ENCODE measurements around the gene SRRM3. TPM values are rescaled to one million over a fixed set of nuclear protein-coding genes. Genes with fewer than 3 reads are reported as not detected.
"Not testable (repeated sequence)": the region's sequence is repeated elsewhere in the genome, so short reads cannot be mapped to it uniquely, and the experiment has no call there.

The SRRM3 gene
- polyA plus RNA-seq, 6 donors from 2014 or later, result not detected

DNA sequence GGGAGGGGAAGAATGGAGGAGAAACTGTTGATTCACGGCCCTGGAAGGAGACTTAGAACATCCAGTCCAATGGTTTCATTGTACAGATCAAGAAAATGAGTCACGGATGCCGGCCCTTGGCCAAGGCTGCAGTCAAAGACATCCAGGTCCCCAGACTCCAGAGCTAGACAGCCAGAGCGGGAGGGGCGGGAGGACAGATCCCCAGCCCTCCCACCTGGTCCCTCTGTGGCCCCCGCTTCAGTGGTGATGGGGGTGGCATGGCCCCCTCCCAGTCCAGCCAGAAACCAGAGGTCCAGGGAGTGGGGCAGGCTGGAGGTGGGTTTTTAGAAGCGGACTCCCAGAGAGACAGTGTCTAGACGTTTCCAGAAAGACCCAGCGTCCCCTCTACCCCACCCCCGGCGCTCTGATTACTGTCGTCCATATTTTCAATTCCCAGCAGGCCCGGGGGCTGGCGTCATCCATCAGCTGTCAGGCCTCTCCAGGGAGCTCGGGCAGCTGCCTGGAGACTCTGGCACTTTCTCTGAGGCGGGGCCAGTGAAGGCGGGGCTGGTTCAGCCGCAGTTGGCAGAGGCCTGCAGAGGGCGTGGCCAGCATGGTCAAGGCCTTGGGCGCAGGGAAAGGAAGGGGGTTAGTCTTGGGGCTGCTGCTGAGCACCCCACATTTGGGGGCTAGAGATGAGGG lies 92.8 kb downstream of the SRRM3 start:
- Mint-ChIP-seq H3K4me1 (peaks cover 7 to 13% (median 9%) of the 10 kb centered on the region in 3 donors), H3K4me3 (peak overlapping the region in 1 of 8 donors; percentile 55), H3K27me3 (peaks cover 4 to 33% (median 15%) of the 10 kb centered on the region in 3 donors), H3K9me3 (no peaks in the 10 kb centered on the region), H3K27ac (peak overlapping the region in 1 of 6 donors; percentile 76), H3K36me3 (no peaks in the 10 kb centered on the region)
- DNase-seq, result peak; percentile 9
- ATAC-seq (ENCODE audit: low read depth in 2 of 2), result peak; percentile 55 to 66

DNA sequence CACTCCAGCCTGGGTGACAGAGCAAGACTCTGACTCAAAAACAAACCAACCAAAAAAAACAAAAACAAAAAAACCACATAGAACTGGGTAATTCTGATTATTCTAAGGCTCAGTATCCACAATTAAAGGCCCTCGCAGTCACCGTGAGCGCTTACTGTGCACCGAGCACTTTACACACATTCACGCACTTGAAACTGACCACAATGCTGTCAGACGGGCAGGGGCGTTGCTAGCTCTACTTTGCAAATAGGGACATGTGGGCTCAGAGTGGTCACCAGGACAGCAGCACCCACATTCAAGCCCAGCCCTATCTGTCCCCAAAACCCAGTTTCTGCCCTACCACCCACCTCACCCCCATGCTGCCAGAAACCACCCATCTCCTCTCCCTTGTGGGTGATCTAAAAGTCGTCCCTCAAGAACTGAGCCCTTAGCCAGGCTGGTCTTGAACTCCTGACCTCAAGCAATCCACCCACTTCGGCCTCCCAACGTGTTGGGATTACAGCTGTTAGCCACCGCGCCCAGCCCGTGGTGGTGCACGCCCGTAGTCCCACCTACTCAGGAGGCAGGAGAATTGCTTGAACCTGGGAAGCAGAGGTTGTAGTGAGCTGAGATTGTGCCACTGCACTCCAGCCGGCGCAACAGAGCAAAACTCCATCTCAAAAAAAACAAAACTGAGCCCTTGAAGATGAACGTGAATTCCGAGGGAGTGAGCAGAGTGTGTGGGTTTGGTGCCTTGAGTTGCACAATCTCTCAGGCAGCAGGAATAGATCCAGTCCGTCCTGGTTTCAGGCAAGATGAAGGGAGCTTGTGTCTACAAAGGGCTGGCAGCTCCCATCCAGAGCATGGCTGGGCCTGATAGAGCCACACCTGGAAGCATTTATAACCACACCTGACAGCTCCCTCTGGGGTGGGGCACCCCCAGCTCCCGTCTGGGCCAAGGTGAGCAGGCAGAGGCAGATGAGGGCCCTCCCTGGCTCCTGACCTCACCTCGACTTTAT lies 95.3 kb downstream of the SRRM3 start:
- H3K4me3 Mint-ChIP-seq, result peak overlapping the region in 1 of 8 donors; percentile 42

DNA sequence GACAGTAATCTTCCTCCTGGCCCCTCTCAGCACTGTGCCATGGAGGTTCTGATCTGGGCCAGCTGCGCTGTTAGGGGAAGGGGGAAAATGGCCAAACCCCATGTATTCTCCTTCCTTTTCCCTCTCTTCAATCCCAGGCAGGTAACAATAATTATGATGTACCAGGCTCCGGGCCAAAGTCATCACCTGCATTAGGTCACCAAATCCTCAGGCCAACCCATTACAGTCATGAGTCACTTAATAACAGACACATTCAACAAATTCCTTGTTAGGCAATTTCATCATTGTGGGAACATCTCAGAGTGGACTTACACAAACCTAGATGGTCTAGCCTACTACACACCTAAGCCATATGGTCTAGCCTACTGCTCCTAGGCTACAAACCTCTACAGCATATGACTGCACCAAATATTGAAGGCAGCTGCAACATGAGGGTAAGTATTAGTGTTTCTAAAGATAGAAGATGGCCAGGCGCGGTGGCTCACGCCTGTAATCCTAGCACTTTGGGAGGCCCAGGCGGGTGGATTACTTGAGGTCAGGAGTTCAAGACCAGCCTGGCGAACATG lies 98.6 kb downstream of the SRRM3 start:
- ATAC-seq (ENCODE audit: low read depth in 2 of 2), result no peak
- Mint-ChIP-seq H3K27me3 (peaks cover 0 to 5% (median 0%) of the 10 kb centered on the region in 3 donors), H3K4me1 (peaks cover 5 to 28% (median 20%) of the 10 kb centered on the region in 3 donors), H3K27ac (no peak overlapping the region), H3K36me3 (no peaks in the 10 kb centered on the region), H3K4me3 (peak overlapping the region in 2 of 8 donors; percentile 15 to 16), H3K9me3 (peaks cover 0 to 2% (median 0%) of the 10 kb centered on the region in 7 donors)
- no peak for DNase-seq

More for the DNA sequence above, 95.3 kb downstream of the SRRM3 start:
- no peak for ATAC-seq (ENCODE audit: low read depth in 2 of 2)
- DNase-seq, result no peak
- no peaks in the 10 kb centered on the region for H3K36me3 Mint-ChIP-seq
- peaks cover 0 to 19% (median 8%) of the 10 kb centered on the region in 3 donors for H3K27me3 Mint-ChIP-seq
- no peaks in the 10 kb centered on the region for H3K9me3 Mint-ChIP-seq
- H3K27ac Mint-ChIP-seq, result no peak overlapping the region
- H3K4me1 Mint-ChIP-seq, result peaks cover 2 to 12% (median 4%) of the 10 kb centered on the region in 3 donors

DNA sequence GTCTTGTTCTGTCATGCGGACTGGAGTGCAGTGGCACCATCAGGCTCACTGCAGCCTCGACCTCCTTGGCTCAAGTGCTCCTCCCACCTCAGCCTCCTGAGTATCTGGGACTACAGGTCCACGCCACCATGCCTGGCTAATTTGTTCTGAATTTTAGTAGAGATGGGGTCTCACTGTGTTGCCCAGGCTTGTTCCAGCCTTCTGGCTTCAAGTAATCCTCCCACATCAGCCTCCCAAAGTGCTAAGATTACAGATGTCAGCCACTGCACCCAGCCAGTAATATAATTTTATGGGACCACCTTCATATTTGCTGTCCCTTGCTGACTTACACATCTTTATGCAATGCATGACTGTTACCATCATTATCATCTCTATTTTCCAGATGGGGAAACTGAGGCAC lies 99.3 kb downstream of the SRRM3 start:
- ATAC-seq (ENCODE audit: low read depth in 2 of 2) (no peak), DNase-seq (no peak)
- H3K36me3 Mint-ChIP-seq, result no peaks in the 10 kb centered on the region
- peaks cover 0 to 2% (median 0%) of the 10 kb centered on the region in 7 donors for H3K9me3 Mint-ChIP-seq
- peak overlapping the region in 3 of 8 donors; percentile 45 to 59 (median 51) for H3K4me3 Mint-ChIP-seq
- no peak overlapping the region for H3K27ac Mint-ChIP-seq
- peaks cover 5 to 28% (median 20%) of the 10 kb centered on the region in 3 donors for H3K4me1 Mint-ChIP-seq
- peaks cover 0 to 5% (median 0%) of the 10 kb centered on the region in 3 donors for H3K27me3 Mint-ChIP-seq

DNA sequence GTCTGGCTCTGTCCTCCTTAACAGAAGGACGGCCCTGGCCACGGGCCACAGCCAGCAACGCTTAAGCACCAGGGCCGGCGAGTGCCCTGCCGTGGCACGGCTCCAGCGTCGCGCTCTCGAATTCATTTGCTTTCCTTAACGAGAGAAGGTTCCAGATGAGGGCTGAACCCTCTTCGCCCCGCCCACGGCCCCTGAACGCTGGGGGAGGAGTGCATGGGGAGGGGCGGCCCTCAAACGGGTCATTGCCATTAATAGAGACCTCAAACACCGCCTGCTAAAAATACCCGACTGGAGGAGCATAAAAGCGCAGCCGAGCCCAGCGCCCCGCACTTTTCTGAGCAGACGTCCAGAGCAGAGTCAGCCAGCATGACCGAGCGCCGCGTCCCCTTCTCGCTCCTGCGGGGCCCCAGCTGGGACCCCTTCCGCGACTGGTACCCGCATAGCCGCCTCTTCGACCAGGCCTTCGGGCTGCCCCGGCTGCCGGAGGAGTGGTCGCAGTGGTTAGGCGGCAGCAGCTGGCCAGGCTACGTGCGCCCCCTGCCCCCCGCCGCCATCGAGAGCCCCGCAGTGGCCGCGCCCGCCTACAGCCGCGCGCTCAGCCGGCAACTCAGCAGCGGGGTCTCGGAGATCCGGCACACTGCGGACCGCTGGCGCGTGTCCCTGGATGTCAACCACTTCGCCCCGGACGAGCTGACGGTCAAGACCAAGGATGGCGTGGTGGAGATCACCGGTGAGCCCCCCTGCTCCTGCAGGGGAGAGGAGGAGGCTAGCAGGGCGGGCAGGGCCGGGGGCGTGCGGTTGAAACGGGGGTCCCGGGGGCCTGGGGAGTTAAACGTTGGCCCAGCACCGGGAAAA lies 100.9 kb downstream of the SRRM3 start, which contains the start of gene HSPB1:
TSS of gene HSPB1 (plus strand) at position 327 of the 855 bp plus-strand sequence. CDS start at position 367, 40 bp downstream.
- H3K36me3 Mint-ChIP-seq, result no peaks in the 10 kb centered on the region
- no peaks in the 10 kb centered on the region for H3K27me3 Mint-ChIP-seq
- H3K4me1 Mint-ChIP-seq, result peaks cover 5 to 31% (median 20%) of the 10 kb centered on the region in 3 donors
- H3K27ac Mint-ChIP-seq, result peak within 1 kb of the TSS; percentile 83 to 97 (median 91)
- peaks cover 0 to 2% (median 0%) of the 10 kb centered on the region in 7 donors for H3K9me3 Mint-ChIP-seq
- peak within 1 kb of the TSS; percentile 84 to 96 (median 93) for H3K4me3 Mint-ChIP-seq
- DNase-seq (peak; percentile 62), ATAC-seq (ENCODE audit: low read depth in 2 of 2) (peak; percentile 73 to 76)

DNA sequence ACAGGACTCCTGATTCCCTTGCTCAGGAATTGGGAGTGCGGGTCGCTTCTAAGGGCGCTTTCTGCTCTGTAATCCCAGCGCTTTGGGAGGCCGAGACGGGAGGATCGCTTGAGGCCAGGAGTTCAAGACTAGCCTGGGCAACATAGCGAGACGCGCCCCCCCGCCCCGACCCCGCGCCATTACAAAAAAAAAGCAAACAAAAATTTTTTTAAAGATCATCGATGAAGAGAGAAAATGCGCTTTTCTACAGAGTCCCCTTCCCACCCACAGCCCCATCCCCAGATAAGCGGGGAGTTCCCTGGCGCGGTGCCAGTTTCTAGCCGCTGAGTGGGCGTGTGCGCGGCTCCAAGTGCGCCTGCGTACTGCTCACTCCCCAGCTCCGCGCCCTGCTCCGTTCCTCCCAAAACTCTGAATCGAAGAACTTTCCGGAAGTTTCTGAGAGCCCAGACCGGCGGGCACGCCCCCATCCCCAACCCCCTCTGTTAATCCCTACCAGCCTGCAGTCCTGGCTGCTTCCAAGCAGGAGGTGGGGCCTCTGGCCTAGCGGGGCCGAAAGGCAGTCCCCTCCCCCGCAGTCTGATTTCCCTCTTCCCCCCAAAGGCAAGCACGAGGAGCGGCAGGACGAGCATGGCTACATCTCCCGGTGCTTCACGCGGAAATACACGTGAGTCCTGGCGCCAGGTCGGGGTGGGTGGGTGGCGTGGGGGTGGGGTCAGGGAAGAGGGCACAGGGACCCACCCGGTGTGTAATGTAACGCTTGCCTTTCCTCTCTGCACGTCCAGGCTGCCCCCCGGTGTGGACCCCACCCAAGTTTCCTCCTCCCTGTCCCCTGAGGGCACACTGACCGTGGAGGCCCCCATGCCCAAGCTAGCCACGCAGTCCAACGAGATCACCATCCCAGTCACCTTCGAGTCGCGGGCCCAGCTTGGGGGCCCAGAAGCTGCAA lies 101.8 kb downstream of the SRRM3 start:
- DNase-seq (peak; percentile 67), ATAC-seq (ENCODE audit: low read depth in 2 of 2) (peak; percentile 65 to 71)
- peaks cover 5 to 31% (median 20%) of the 10 kb centered on the region in 3 donors for H3K4me1 Mint-ChIP-seq
- H3K36me3 Mint-ChIP-seq, result no peaks in the 10 kb centered on the region
- H3K27ac Mint-ChIP-seq, result peak overlapping the region; percentile 44 to 97 (median 87)
- H3K9me3 Mint-ChIP-seq, result peaks cover 0 to 2% (median 0%) of the 10 kb centered on the region in 7 donors
- no peaks in the 10 kb centered on the region for H3K27me3 Mint-ChIP-seq
- H3K4me3 Mint-ChIP-seq, result peak overlapping the region; percentile 84 to 96 (median 93)

DNA sequence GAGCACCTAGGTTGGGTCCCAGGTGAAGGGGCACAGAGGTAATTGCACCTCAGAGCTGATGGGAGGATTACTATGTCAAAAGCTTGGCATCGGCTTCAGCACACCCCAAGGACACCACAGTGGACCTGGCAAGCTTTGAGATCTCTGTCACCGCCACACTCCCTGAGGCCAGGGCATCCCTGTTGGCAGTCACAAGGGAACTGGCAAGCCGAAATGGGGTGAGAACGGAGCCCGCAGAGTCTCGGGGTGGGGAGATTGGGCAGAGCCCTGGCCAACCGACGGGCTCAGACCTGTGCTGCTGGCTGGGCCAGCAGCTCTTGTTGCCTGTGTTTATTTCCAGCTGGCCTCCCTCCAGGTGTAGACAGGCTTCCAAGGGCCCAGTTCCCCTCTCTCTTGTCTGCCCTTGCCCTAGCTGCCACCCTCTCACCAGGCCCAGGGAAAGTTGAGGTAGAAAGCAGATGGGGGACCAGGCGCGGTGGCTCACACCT lies 103.2 kb downstream of the SRRM3 start:
- no peaks in the 10 kb centered on the region for H3K36me3 Mint-ChIP-seq
- no peaks in the 10 kb centered on the region for H3K27me3 Mint-ChIP-seq
- DNase-seq (no peak), ATAC-seq (ENCODE audit: low read depth in 2 of 2) (no peak)
- H3K9me3 Mint-ChIP-seq, result peaks cover 0 to 5% (median 0%) of the 10 kb centered on the region in 7 donors
- peak overlapping the region in 2 of 6 donors; percentile 52 to 84 for H3K27ac Mint-ChIP-seq
- H3K4me1 Mint-ChIP-seq, result peaks cover 5 to 31% (median 20%) of the 10 kb centered on the region in 3 donors
- H3K4me3 Mint-ChIP-seq, result peak overlapping the region in 3 of 8 donors; percentile 73 to 93 (median 84)

DNA sequence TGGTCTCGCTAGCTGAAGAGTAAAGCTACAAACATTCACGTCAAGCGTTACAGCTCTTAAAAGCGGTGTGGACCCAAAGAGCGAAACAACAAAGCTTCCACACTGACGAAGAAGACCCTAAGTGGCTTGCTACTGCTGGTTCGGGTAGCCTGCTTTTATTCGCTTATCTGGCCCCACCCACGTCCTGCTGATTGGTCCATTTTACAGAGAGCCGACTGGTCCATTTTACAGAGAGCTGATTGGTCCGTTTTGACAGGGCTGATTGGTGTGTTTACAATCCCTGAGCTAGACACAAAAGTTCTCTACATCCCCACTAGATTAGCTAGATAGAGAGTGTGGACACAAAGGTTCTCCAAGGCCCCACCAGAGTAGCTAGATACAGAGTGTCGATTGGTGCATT lies 107.2 kb downstream of the SRRM3 start:
- not testable (repeated sequence) for H3K36me3 Mint-ChIP-seq; H3K27me3 Mint-ChIP-seq; DNase-seq; ATAC-seq (ENCODE audit: low read depth in 2 of 2); H3K9me3 Mint-ChIP-seq
- Mint-ChIP-seq H3K4me1 (peaks cover 0 to 16% (median 7%) of the 10 kb centered on the region in 3 donors), H3K27ac (peak overlapping the region in 1 of 6 donors; percentile 61), H3K4me3 (peak overlapping the region in 1 of 8 donors; percentile 63)

DNA sequence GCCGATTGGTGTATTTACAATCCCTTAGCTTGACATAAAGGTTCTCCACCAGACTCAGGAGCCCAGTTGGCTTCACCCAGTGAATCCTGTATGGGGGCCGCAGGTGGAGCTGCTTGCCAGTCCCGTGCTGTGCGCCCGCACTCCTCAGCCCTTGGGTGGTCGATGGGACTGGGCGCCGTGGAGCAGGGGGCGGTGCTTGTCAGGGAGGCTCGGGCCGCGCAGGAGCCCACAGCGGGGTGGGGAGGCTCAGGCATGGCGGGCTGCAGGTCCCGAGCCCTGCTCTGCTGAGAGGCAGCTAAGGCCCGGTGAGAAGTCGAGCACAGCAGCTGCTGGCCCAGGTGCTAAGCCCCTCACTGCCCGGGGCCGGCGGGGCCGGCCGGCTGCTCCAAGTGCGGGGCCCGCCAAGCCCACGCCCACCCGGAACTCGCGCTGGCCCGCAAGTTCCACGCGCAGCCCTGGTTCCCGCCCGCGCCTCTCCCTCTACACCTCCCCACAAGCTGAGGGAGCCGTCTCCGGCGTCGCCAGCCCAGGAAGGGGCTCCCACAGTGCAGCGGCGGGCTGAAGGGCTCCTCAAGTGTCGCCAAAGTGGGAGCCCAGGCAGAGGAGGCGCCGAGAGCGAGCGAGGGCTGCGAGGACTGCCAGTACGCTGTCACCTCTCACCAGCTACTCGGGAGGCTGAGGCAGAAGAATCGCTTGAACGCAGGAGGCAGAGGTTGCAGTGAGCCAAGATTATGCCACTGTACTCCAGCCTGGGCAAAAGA lies 107.8 kb downstream of the SRRM3 start:
- H3K27ac Mint-ChIP-seq; H3K36me3 Mint-ChIP-seq; DNase-seq; H3K9me3 Mint-ChIP-seq; ATAC-seq (ENCODE audit: low read depth in 2 of 2); H3K27me3 Mint-ChIP-seq; H3K4me3 Mint-ChIP-seq: not testable (repeated sequence)
- H3K4me1 Mint-ChIP-seq, result peaks cover 3 to 16% (median 5%) of the 10 kb centered on the region in 3 donors

DNA sequence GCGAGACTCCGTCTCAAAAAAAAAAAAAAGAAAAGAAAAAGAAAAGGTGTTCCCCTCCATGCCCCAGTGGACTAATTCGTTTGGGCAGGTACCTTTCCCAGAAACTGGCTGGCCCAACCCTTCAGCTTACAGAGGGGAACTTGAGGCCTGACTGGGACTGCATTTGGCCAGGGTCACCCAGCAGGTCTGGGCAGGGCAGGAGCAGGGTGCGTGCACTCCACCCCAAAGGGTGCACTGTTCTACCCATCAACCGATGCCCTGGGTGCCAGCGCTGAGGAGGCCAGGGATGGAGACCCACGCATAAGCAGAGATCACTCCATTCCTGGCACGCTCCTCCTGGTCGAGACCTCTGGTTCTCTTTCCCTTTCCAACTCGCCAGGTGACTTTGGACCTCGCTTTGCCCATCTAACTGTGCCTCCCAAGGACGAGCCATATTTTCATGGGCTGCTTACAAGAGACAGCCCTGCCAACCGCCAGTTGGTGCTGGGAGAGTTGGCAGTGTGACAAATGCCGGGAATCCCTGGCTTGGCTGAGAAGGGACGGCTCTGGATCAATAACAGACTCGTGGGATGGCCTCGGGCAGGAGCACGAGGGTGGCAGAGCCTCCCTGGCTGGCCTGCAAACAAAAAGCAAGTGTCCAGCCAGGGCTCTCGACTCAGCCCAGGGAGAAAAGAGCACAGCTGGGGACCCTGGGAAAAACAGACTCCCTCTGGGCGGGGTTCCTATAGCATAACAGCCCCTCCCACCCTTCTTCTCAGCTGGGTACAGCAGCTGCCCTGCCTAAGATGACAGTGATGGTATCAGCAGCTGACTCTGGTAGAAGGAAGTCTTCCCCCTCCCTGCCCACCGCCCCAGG lies 108.6 kb downstream of the SRRM3 start:
- no peak for DNase-seq
- no peaks in the 10 kb centered on the region for H3K36me3 Mint-ChIP-seq
- H3K4me3 Mint-ChIP-seq, result no peak overlapping the region
- H3K27me3 Mint-ChIP-seq, result no peaks in the 10 kb centered on the region
- H3K27ac Mint-ChIP-seq, result no peak overlapping the region
- H3K4me1 Mint-ChIP-seq, result peaks cover 3 to 15% (median 7%) of the 10 kb centered on the region in 3 donors
- no peak for ATAC-seq (ENCODE audit: low read depth in 2 of 2)
- H3K9me3 Mint-ChIP-seq, result peaks cover 0 to 5% (median 0%) of the 10 kb centered on the region in 7 donors

Data from naive B cell (primary cell).